ENCODE measurements around the gene FAM200C. TPM values are rescaled to one million over a fixed set of nuclear protein-coding genes. Genes with fewer than 3 reads are reported as not detected.

FAM200C gene
- total and polyA plus RNA-seq, 2 of the 13 experiments (the other 11 are each of a cell fraction or from before 2014, with no cell fraction given) = 3.2 to 4.7 TPM

- peak; percentile 59 for TF ChIP-seq ELF3 (CRISPR knock-in tag; IDR thresholded peaks at IDR 0.05)
- TF ChIP-seq ZNF484 (CRISPR knock-in tag; IDR thresholded peaks at IDR 0.05; ENCODE audit: borderline replicate concordance, low read depth) = no peak
- TF ChIP-seq MAFK (conservative IDR thresholded peaks at IDR 0.05 in 1 of 2, IDR thresholded peaks at IDR 0.05 in 1 of 2; ENCODE audit: low read length in 2 of 2) = no peak
- no peak for TF ChIP-seq ZNF841 (CRISPR knock-in tag; IDR thresholded peaks at IDR 0.05; ENCODE audit: borderline replicate concordance)
- TF ChIP-seq POLR2AphosphoS5 (IDR thresholded peaks at IDR 0.05; ENCODE audit: low read depth, low read length) = peak; percentile 86
- no peak for TF ChIP-seq ZNF512 (CRISPR knock-in tag; IDR thresholded peaks at IDR 0.05)
- TF ChIP-seq HDAC6 (IDR thresholded peaks at IDR 0.05; ENCODE audit: low read depth, low read length) = no peak
- TF ChIP-seq ZMYM4 (CRISPR knock-in tag; IDR thresholded peaks at IDR 0.05) = peak; percentile 69; the same call in 1 of the 2 replicates
- TF ChIP-seq KLF6 (CRISPR knock-in tag; IDR thresholded peaks at IDR 0.05) = no peak; the same call in 1 of the 2 replicates
- TF ChIP-seq U2AF1 (optimal IDR thresholded peaks at IDR 0.05; ENCODE audit: low read depth, low read length) = no peak
- TF ChIP-seq ZBTB46 (CRISPR knock-in tag; IDR thresholded peaks at IDR 0.05; ENCODE audit: borderline replicate concordance) = no peak
- TF ChIP-seq GPN1 (CRISPR knock-in tag; IDR thresholded peaks at IDR 0.05; ENCODE audit: borderline replicate concordance) = no peak
- no peak for TF ChIP-seq ZNF609 (CRISPR knock-in tag; IDR thresholded peaks at IDR 0.05; ENCODE audit: borderline replicate concordance)
- TF ChIP-seq SMAD9 (CRISPR knock-in tag; IDR thresholded peaks at IDR 0.05) = no peak
- TF ChIP-seq PAXIP1 (CRISPR knock-in tag; conservative IDR thresholded peaks at IDR 0.05) = peak; percentile 34; the same call in 1 of the 2 replicates
Measured at GRCh38 chr5:160418561-160419457, 19.0 kb upstream of the FAM200C start, which contains the start of gene SLU7 (continued).

All from HepG2 (cell line).